Mesothelial cell of epicardium (in vitro differentiated cells): Measurements from ENCODE around the gene HSD17B2. TPM values are rescaled to one million over a fixed set of nuclear protein-coding genes. Genes with fewer than 3 reads are reported as not detected.

Source experiments
- DNase-seq, 2 experiments: peaks; one replicate each; pipeline ENCODE4 v3.0.0; 2021; ENCODE audit warnings: low spot score in 2 of 2; ENCODE audit not compliant: unreplicated experiment in 2 of 2
- H3K27ac Mint-ChIP-seq: 2 replicates; pipeline ENCODE4 v1.8.0; 2021; ENCODE audit warnings: mixed read lengths
- H3K27me3 Mint-ChIP-seq: 2 replicates; pipeline ENCODE4 v1.8.0; 2021; ENCODE audit warnings: low read depth, mixed read lengths
- H3K36me3 Mint-ChIP-seq: 2 replicates; pipeline ENCODE4 v1.8.0; 2021; ENCODE audit warnings: mixed read lengths
- H3K4me1 Mint-ChIP-seq: 2 replicates; pipeline ENCODE4 v1.8.0; 2021; ENCODE audit warnings: mixed read lengths
- H3K4me3 Mint-ChIP-seq: 2 replicates; pipeline ENCODE4 v1.8.0; 2021; ENCODE audit warnings: mild to moderate bottlenecking, moderate library complexity, mixed read lengths
- H3K9me3 Mint-ChIP-seq: 2 replicates; pipeline ENCODE4 v1.8.0; 2021; ENCODE audit warnings: mixed read lengths
- CTCF ChIP-seq: fragments of 200-600 bp; sonication (generic); IDR thresholded peaks from one replicate; pipeline ENCODE4 v1.5.0; 2021; ENCODE audit warnings: antibody characterized with exemption; ENCODE audit not compliant: unreplicated experiment
- total RNA-seq: library from RNA; stranded (reverse); gene quantifications from 3 replicates; pipeline ENCODE4 v1.2.1, GENCODE V29; 2021

HSD17B2 gene
- total RNA-seq, 1 donor from 2014 or later = 3.1 TPM

- no peak for DNase-seq
- Mint-ChIP-seq H3K27me3 (peaks cover 7% of the 10 kb centered on the region), H3K4me1 (peaks cover 37% of the 10 kb centered on the region), H3K9me3 (no peaks in the 10 kb centered on the region), H3K36me3 (no peaks in the 10 kb centered on the region), H3K27ac (no peak overlapping the region), H3K4me3 (no peak overlapping the region)
- TF ChIP-seq CTCF = no peak
Observed at GRCh38 chr16:82040296-82040695, 5.2 kb downstream of the HSD17B2 start.

- peaks cover 36% of the 10 kb centered on the region for H3K4me1 Mint-ChIP-seq
Observed at GRCh38 chr16:82041542-82041941, 6.5 kb downstream of the HSD17B2 start.

GRCh38 chr16:82042144-82042543 lies 7.1 kb downstream of the HSD17B2 start:
- DNase-seq = no peak
- Mint-ChIP-seq H3K9me3 (no peaks in the 10 kb centered on the region), H3K4me1 (peaks cover 32% of the 10 kb centered on the region)

More at GRCh38 chr16:82041542-82041941, 6.5 kb downstream of the HSD17B2 start:
- Mint-ChIP-seq H3K27ac (no peak overlapping the region), H3K36me3 (no peaks in the 10 kb centered on the region), H3K4me3 (no peak overlapping the region), H3K9me3 (no peaks in the 10 kb centered on the region), H3K27me3 (peaks cover 7% of the 10 kb centered on the region)
- no peak for DNase-seq
- TF ChIP-seq CTCF = no peak

GRCh38 chr16:82042846-82043245 lies 7.8 kb downstream of the HSD17B2 start:
- Mint-ChIP-seq H3K4me1 (peaks cover 27% of the 10 kb centered on the region), H3K27me3 (peaks cover 14% of the 10 kb centered on the region), H3K27ac (peak overlapping the region; percentile 15), H3K36me3 (no peaks in the 10 kb centered on the region), H3K4me3 (no peak overlapping the region), H3K9me3 (no peaks in the 10 kb centered on the region)
- DNase-seq = no peak
- no peak for TF ChIP-seq CTCF

More at GRCh38 chr16:82042144-82042543, 7.1 kb downstream of the HSD17B2 start:
- Mint-ChIP-seq H3K27ac (no peak overlapping the region), H3K4me3 (no peak overlapping the region), H3K27me3 (peaks cover 7% of the 10 kb centered on the region), H3K36me3 (no peaks in the 10 kb centered on the region)
- TF ChIP-seq CTCF = no peak

GRCh38 chr16:82043680-82044584 lies 8.9 kb downstream of the HSD17B2 start:
- peaks cover 13% of the 10 kb centered on the region for H3K27me3 Mint-ChIP-seq
- peak overlapping the region; percentile 92 for H3K27ac Mint-ChIP-seq
- no peak overlapping the region for H3K4me3 Mint-ChIP-seq
- peaks cover 25% of the 10 kb centered on the region for H3K4me1 Mint-ChIP-seq
- H3K36me3 Mint-ChIP-seq = no peaks in the 10 kb centered on the region
- no peak for DNase-seq
- no peaks in the 10 kb centered on the region for H3K9me3 Mint-ChIP-seq
- peak; percentile 33 for TF ChIP-seq CTCF
